ENCODE measurements around the gene RCBTB2.

GRCh38 chr13:48573213-48574007 is 40.5 kb upstream of the RCBTB2 start:
- TF ChIP-seq POLR2A (IDR thresholded peaks at IDR 0.05) (no peak), POLR2AphosphoS5 (IDR thresholded peaks at IDR 0.05) (no peak)
